H1 (cell line): ENCODE data around the gene APOM. TPM values are rescaled to one million over a fixed set of nuclear protein-coding genes. Genes with fewer than 3 reads are reported as not detected.

Experiments used
- CTCF ChIA-PET: fragments of 300-600 bp; sonication (Branson Sonifier 250); formaldehyde crosslinking; loops from one replicate; lab custom pipeline; 2021; ENCODE audit not compliant: partially characterized antibody; lab: Charles Lee
- POLR2A ChIA-PET: fragments of 300-600 bp; sonication (Branson Sonifier 250); formaldehyde crosslinking; loops from one replicate; lab custom pipeline; 2021; ENCODE audit warnings: inconsistent platforms; ENCODE audit not compliant: partially characterized antibody; lab: Charles Lee
- DNase-seq, 2 experiments: peaks; one replicate each; pipeline versions ENCODE4 v3.0.0 to v3.0.0-alpha.2; 2010 to 2022; ENCODE audit warnings: low spot score in 2 of 2, low read depth in 1 of 2, mixed read lengths in 1 of 2
- FAIRE-seq: peaks from 2 replicates; lab custom pipeline; 2011; peaks lifted over from hg19 to GRCh38; lab: Jason Lieb, UNC
- H2AFZ ChIP-seq: 2 replicates; pipeline ENCODE4 v1.8.1; 2012; ENCODE audit warnings: low read length, inconsistent platforms
- H2AK5ac ChIP-seq: 2 replicates; pipeline ENCODE4 v1.6.1; 2013; ENCODE audit warnings: low read depth, low read length
- H2BK120ac ChIP-seq: replicated peaks from 2 replicates; pipeline ENCODE3; 2013; ENCODE audit warnings: low read depth, low read length, inconsistent platforms
- H2BK12ac ChIP-seq: 2 replicates; pipeline ENCODE4 v1.6.1; 2013; ENCODE audit warnings: low read depth, low read length
- H2BK15ac ChIP-seq: 2 replicates; pipeline ENCODE4 v1.6.1; 2013; ENCODE audit warnings: low read length
- H2BK20ac ChIP-seq: 2 replicates; pipeline ENCODE4 v1.6.1; 2013; ENCODE audit warnings: low read length
- H2BK5ac ChIP-seq: 2 replicates; pipeline ENCODE4 v1.6.1; 2013; ENCODE audit warnings: low read depth, low read length
- H3K14ac ChIP-seq: 2 replicates; pipeline ENCODE4 v1.6.1; 2013; ENCODE audit warnings: inconsistent platforms; ENCODE audit not compliant: insufficient read length
- H3K18ac ChIP-seq: 2 replicates; pipeline ENCODE4 v1.6.1; 2013; ENCODE audit warnings: low read length; ENCODE audit errors: extremely low read depth
- H3K23ac ChIP-seq: 2 replicates; pipeline ENCODE4 v1.6.1; 2013; ENCODE audit warnings: inconsistent platforms; ENCODE audit not compliant: insufficient read length
- H3K23me2 ChIP-seq: 2 replicates; pipeline ENCODE4 v1.6.1; 2013; ENCODE audit warnings: low read depth, low read length
- H3K27ac ChIP-seq: 2 replicates; pipeline ENCODE4 v1.6.1; 2011; ENCODE audit warnings: low read depth, low read length, inconsistent platforms
- H3K27me3 ChIP-seq, 4 experiments: replicated peaks in 1 of 4; 1 replicate in 1 of 4; 2 replicates in 3 of 4; pipeline versions ENCODE4 v1.6.1 to v1.8.1; 2011 to 2013; ENCODE audit warnings: low read length in 3 of 4, mild to moderate bottlenecking in 3 of 4, inconsistent platforms in 2 of 4, mixed read lengths in 2 of 4, moderate library complexity in 1 of 4; ENCODE audit not compliant: control insufficient read depth in 3 of 4, insufficient read depth in 3 of 4; ENCODE audit errors: extremely low read depth in 1 of 4
- H3K36me3 ChIP-seq, 4 experiments: 2 replicates each; pipeline versions ENCODE4 v1.6.1 to v1.8.1; 2011 to 2013; ENCODE audit warnings: mild to moderate bottlenecking in 4 of 4, low read length in 3 of 4, moderate library complexity in 2 of 4, control low read depth in 1 of 4, inconsistent platforms in 1 of 4; ENCODE audit not compliant: insufficient read depth in 4 of 4, control insufficient read depth in 2 of 4
- H3K4ac ChIP-seq: replicated peaks from 2 replicates; pipeline ENCODE3; 2013; ENCODE audit warnings: low read length, low read depth, mixed read lengths, inconsistent platforms; ENCODE audit not compliant: insufficient read length
- H3K4me1 ChIP-seq, 4 experiments: replicated peaks in 1 of 4; 1 replicate in 1 of 4; 2 replicates in 3 of 4; pipeline versions ENCODE4 v1.6.1 to v1.8.1; 2011 to 2013; ENCODE audit warnings: low read length in 3 of 4, inconsistent platforms in 2 of 4, mixed read lengths in 1 of 4; ENCODE audit not compliant: insufficient read depth in 4 of 4, control insufficient read depth in 3 of 4
- H3K4me2 ChIP-seq, 2 experiments: 2 replicates each; pipeline versions ENCODE4 v1.6.1 to v1.8.1; 2011 to 2013; ENCODE audit warnings: low read depth in 2 of 2, low read length in 2 of 2, control low read depth in 1 of 2, inconsistent platforms in 1 of 2, mild to moderate bottlenecking in 1 of 2; ENCODE audit not compliant: insufficient read depth in 1 of 2
- H3K4me3 ChIP-seq, 4 experiments: fragments of 200-600, 300-600 bp in 1 of 4; sonication (generic), shearing (Covaris generic), sonication (Bioruptor Twin) in 1 of 4; 2 replicates each; pipeline versions ENCODE4 v1.5.1 to v1.8.1; 2011 to 2016; ENCODE audit warnings: low read length in 4 of 4, low read depth in 3 of 4, control low read depth in 2 of 4, inconsistent platforms in 2 of 4, mild to moderate bottlenecking in 2 of 4, mixed read lengths in 1 of 4, moderate library complexity in 1 of 4; ENCODE audit not compliant: insufficient read depth in 2 of 4; ENCODE audit errors: extremely low read depth in 1 of 4
- H3K56ac ChIP-seq: replicated peaks from 2 replicates; pipeline ENCODE3; 2013; ENCODE audit warnings: low read depth, mild to moderate bottlenecking, mixed read lengths, low read length, inconsistent platforms; ENCODE audit not compliant: insufficient read length
- H3K79me1 ChIP-seq: 2 replicates; pipeline ENCODE4 v1.6.1; 2013; ENCODE audit warnings: low read depth, low read length, control low read depth
- H3K79me2 ChIP-seq, 2 experiments: 2 replicates each; pipeline versions ENCODE4 v1.6.1 to v1.8.1; 2012 to 2013; ENCODE audit warnings: low read length in 2 of 2, mild to moderate bottlenecking in 2 of 2, inconsistent platforms in 1 of 2; ENCODE audit not compliant: insufficient read depth in 2 of 2, control insufficient read depth in 1 of 2
- H3K9ac ChIP-seq, 4 experiments: replicated peaks in 1 of 4; 1 replicate in 1 of 4; 2 replicates in 3 of 4; pipeline versions ENCODE4 v1.6.1 to v1.8.1; 2011 to 2013; ENCODE audit warnings: low read depth in 3 of 4, low read length in 3 of 4, control low read depth in 2 of 4, mild to moderate bottlenecking in 2 of 4, moderate library complexity in 2 of 4, inconsistent platforms in 1 of 4; ENCODE audit errors: extremely low read depth in 1 of 4
- H3K9me3 ChIP-seq, 2 experiments: 2 replicates each; pipeline versions ENCODE4 v1.6.1 to v1.8.1; 2012 to 2013; ENCODE audit warnings: mild to moderate bottlenecking in 2 of 2, moderate library complexity in 2 of 2, control low read depth in 1 of 2, inconsistent platforms in 1 of 2, low read depth in 1 of 2, low read length in 1 of 2, mixed read lengths in 1 of 2; ENCODE audit not compliant: insufficient read depth in 2 of 2
- H4K20me1 ChIP-seq, 2 experiments: replicated peaks in 1 of 2; 2 replicates each; pipeline versions ENCODE3 to v1.8.1; 2011 to 2013; ENCODE audit warnings: inconsistent platforms in 2 of 2, low read length in 2 of 2, mild to moderate bottlenecking in 1 of 2; ENCODE audit not compliant: insufficient read depth in 2 of 2, control insufficient read depth in 1 of 2
- H4K5ac ChIP-seq: 2 replicates; pipeline ENCODE4 v1.6.1; 2013; ENCODE audit warnings: low read length, low read depth, mixed read lengths, inconsistent platforms; ENCODE audit not compliant: insufficient read length
- H4K8ac ChIP-seq: 2 replicates; pipeline ENCODE4 v1.8.0; 2013; ENCODE audit warnings: mild to moderate bottlenecking, moderate library complexity, low read length, inconsistent platforms; ENCODE audit not compliant: insufficient read depth; ENCODE audit errors: extremely low read depth
- H4K91ac ChIP-seq: replicated peaks from 2 replicates; pipeline ENCODE3; 2013; ENCODE audit warnings: low read length, mixed read lengths, inconsistent platforms; ENCODE audit not compliant: insufficient read length
- ATF2 ChIP-seq: IDR thresholded peaks from 2 replicates; pipeline ENCODE4 v1.6.1; 2012; ENCODE audit warnings: low read length, inconsistent platforms
- BACH1 ChIP-seq: IDR thresholded peaks from 2 replicates; pipeline ENCODE4 v1.6.1; 2012; ENCODE audit warnings: low read length, improper control_type of control experiment
- BCL11A ChIP-seq, 2 experiments: IDR thresholded peaks; one replicate each; pipeline ENCODE4 v1.6.1; 2011; ENCODE audit warnings: low read depth in 2 of 2, low read length in 2 of 2, mild to moderate bottlenecking in 2 of 2
- HDAC6 ChIP-seq: IDR thresholded peaks from one replicate; pipeline ENCODE4 v1.7.1; 2012; ENCODE audit warnings: low read depth, mild to moderate bottlenecking, inconsistent platforms, low read length, moderate library complexity
- RAD21 ChIP-seq, 2 experiments: IDR thresholded peaks in 1 of 2; conservative IDR thresholded peaks in 1 of 2; 2 replicates each; pipeline ENCODE4 v1.6.1; 2011; ENCODE audit warnings: low read depth in 2 of 2, low read length in 2 of 2, improper control_type of control experiment in 1 of 2, inconsistent platforms in 1 of 2, mild to moderate bottlenecking in 1 of 2, moderate library complexity in 1 of 2
- RFX5 ChIP-seq: IDR thresholded peaks from 2 replicates; pipeline ENCODE4 v1.6.1; 2011; ENCODE audit warnings: low read depth, low read length, improper control_type of control experiment, borderline replicate concordance
- RNF2 ChIP-seq: fragments of 200-900, 300-1000 bp; sonication (generic); IDR thresholded peaks from 2 replicates; pipeline ENCODE4 v1.7.1; 2016; ENCODE audit warnings: borderline replicate concordance, low read depth, mild to moderate bottlenecking, antibody characterized with exemption, low read length; ENCODE audit not compliant: poor library complexity, severe bottlenecking; ENCODE audit errors: missing control alignments
- SP2 ChIP-seq: IDR thresholded peaks from 2 replicates; pipeline ENCODE4 v1.6.1; 2012; ENCODE audit warnings: mild to moderate bottlenecking, low read length, inconsistent platforms
- SP4 ChIP-seq: IDR thresholded peaks from 2 replicates; pipeline ENCODE4 v1.6.1; 2012; ENCODE audit warnings: low read length, inconsistent platforms
- WGBS, 2 experiments: shearing (Covaris generic) in 1 of 2; methylation state at CpG; one replicate each; pipeline versions ENCODE4 v1.1.6 to v1.1.7; 2013 to 2015; ENCODE audit warnings: low lambda C conversion rate in 2 of 2, mixed read lengths in 2 of 2, inconsistent platforms in 1 of 2, low coverage in 1 of 2, missing lambda C conversion rate in 1 of 2; ENCODE audit not compliant: insufficient replicate concordance in 2 of 2, insufficient coverage in 1 of 2, insufficient read length in 1 of 2; ENCODE audit errors: extremely low coverage in 1 of 2, missing lambda C conversion rate in 1 of 2; 5-methylcytosine and 5-hydroxymethylcytosine counted together
- polyA plus RNA-seq, 7 experiments: library from polyadenylated mRNA; depleted of rRNA in 3 of 7; stranded (reverse) in 5 of 7; unstranded in 2 of 7; fragments of >200 nt in 5 of 7; fragments of 200-250 nt in 2 of 7; gene quantifications; 1 replicate in 5 of 7; 2 replicates in 1 of 7; 4 replicates in 1 of 7; pipeline versions ENCODE4 v1.2.1 to v1.2.3, GENCODE V29; 2011 to 2013; ENCODE audit warnings: missing spikeins in 2 of 7, mixed read lengths in 2 of 7
- total RNA-seq: library from RNA; stranded (reverse); fragmentation: NEBNext Ultra II Directional; extraction: Animal tissue kit (Norgen Biotek cat#: 25700); gene quantifications from 2 replicates; pipeline ENCODE4 v1.2.1, GENCODE V29; 2021

The APOM gene
- total and polyA plus RNA-seq, 2 of the 8 experiments (the other 6 are each of a cell fraction or from before 2014, with no cell fraction given), result 3.4 to 12.0 TPM

- Histone ChIP-seq H3K27ac (no peak overlapping the region), H2BK5ac (no peak overlapping the region), H3K4ac (no peak overlapping the region), H3K4me1 (no peaks in the 10 kb centered on the region), H3K4me3 (no peak overlapping the region), H3K9ac (no peak overlapping the region), H3K27me3 (no peaks in the 10 kb centered on the region), H3K23ac (no peak overlapping the region), H3K18ac (no peak overlapping the region), H2BK20ac (no peak overlapping the region), H3K36me3 (peaks cover 47 to 92% (median 71%) of the 10 kb centered on the region in 4 experiments), H4K8ac (no peak overlapping the region), H3K4me2 (no peak overlapping the region), H2BK12ac (no peak overlapping the region), H4K20me1 (peaks cover 6% of the 10 kb centered on the region in 2 experiments), H3K79me1 (no peaks in the 10 kb centered on the region; the same call in none of the 2 replicates), H2AFZ (no peak overlapping the region), H3K9me3 (no peaks in the 10 kb centered on the region), H3K79me2 (no peaks in the 10 kb centered on the region), H2AK5ac (no peak overlapping the region), H2BK15ac (no peak overlapping the region), H3K14ac (no peak overlapping the region), H4K5ac (no peak overlapping the region), H4K91ac (no peak overlapping the region), H2BK120ac (no peak overlapping the region), H3K56ac (no peak overlapping the region), H3K23me2 (no peaks in the 10 kb centered on the region)
- ChIA-PET POLR2A (interaction anchor here (0.6 to 34.9 kb wide), 9 partner anchors 7 to 164 kb away, joined by 3 to 883 read pairs (median 4); partner anchors contain the start of genes APOM, BAG6, C6orf47 and CSNK2B), CTCF (interaction anchor here (0.7 to 1.9 kb wide), 7 partner anchors 9 to 169 kb away, joined by 3 to 6 read pairs (median 4); no protein-coding TSS in a partner anchor)
- no peak for FAIRE-seq
- WGBS, 2 experiments, result 93% methylated on average over 4 of the region's 6 CpGs; no CpG with 5 or more reads in 1 of the 2 experiments
- no peak for DNase-seq
- TF ChIP-seq SP4, result no peak
- TF ChIP-seq BACH1, result no peak
- TF ChIP-seq RFX5, result no peak
- no peak for TF ChIP-seq RAD21 (IDR thresholded peaks at IDR 0.05 in 1 of 2, conservative IDR thresholded peaks at IDR 0.05 in 1 of 2; ENCODE audit: low read depth in 2 of 2, low read length in 2 of 2)
- TF ChIP-seq ATF2, result no peak
- no peak for TF ChIP-seq RNF2
- no peak for TF ChIP-seq SP2
- TF ChIP-seq HDAC6, result no peak
- TF ChIP-seq BCL11A (IDR thresholded peaks at IDR 0.05; ENCODE audit: low read depth in 2 of 2, low read length in 2 of 2), result no peak
Observed at GRCh38 chr6:31642798-31643570, 12.7 kb upstream of the APOM start.
